H1 (cell line): Measurements from ENCODE around the gene DIPK1C. TPM values are rescaled to one million over a fixed set of nuclear protein-coding genes. Genes with fewer than 3 reads are reported as not detected.
A peak's percentile ranks its signal among the peaks of the same experiment; 100 is the strongest.

Experiments used
- CTCF ChIA-PET: fragments of 300-600 bp; sonication (Branson Sonifier 250); formaldehyde crosslinking; loops from one replicate; lab custom pipeline; 2021; ENCODE audit not compliant: partially characterized antibody; lab: Charles Lee
- POLR2A ChIA-PET: fragments of 300-600 bp; sonication (Branson Sonifier 250); formaldehyde crosslinking; loops from one replicate; lab custom pipeline; 2021; ENCODE audit warnings: inconsistent platforms; ENCODE audit not compliant: partially characterized antibody; lab: Charles Lee
- DNase-seq, 2 experiments: peaks; one replicate each; pipeline versions ENCODE4 v3.0.0 to v3.0.0-alpha.2; 2010 to 2022; ENCODE audit warnings: low spot score in 2 of 2, low read depth in 1 of 2, mixed read lengths in 1 of 2
- FAIRE-seq: peaks from 2 replicates; lab custom pipeline; 2011; peaks lifted over from hg19 to GRCh38; lab: Jason Lieb, UNC
- H2AFZ ChIP-seq: 2 replicates; pipeline ENCODE4 v1.8.1; 2012; ENCODE audit warnings: low read length, inconsistent platforms
- H2AK5ac ChIP-seq: 2 replicates; pipeline ENCODE4 v1.6.1; 2013; ENCODE audit warnings: low read depth, low read length
- H2BK120ac ChIP-seq: replicated peaks from 2 replicates; pipeline ENCODE3; 2013; ENCODE audit warnings: low read depth, low read length, inconsistent platforms
- H2BK12ac ChIP-seq: 2 replicates; pipeline ENCODE4 v1.6.1; 2013; ENCODE audit warnings: low read depth, low read length
- H2BK15ac ChIP-seq: 2 replicates; pipeline ENCODE4 v1.6.1; 2013; ENCODE audit warnings: low read length
- H2BK20ac ChIP-seq: 2 replicates; pipeline ENCODE4 v1.6.1; 2013; ENCODE audit warnings: low read length
- H2BK5ac ChIP-seq: 2 replicates; pipeline ENCODE4 v1.6.1; 2013; ENCODE audit warnings: low read depth, low read length
- H3K14ac ChIP-seq: 2 replicates; pipeline ENCODE4 v1.6.1; 2013; ENCODE audit warnings: inconsistent platforms; ENCODE audit not compliant: insufficient read length
- H3K18ac ChIP-seq: 2 replicates; pipeline ENCODE4 v1.6.1; 2013; ENCODE audit warnings: low read length; ENCODE audit errors: extremely low read depth
- H3K23ac ChIP-seq: 2 replicates; pipeline ENCODE4 v1.6.1; 2013; ENCODE audit warnings: inconsistent platforms; ENCODE audit not compliant: insufficient read length
- H3K23me2 ChIP-seq: 2 replicates; pipeline ENCODE4 v1.6.1; 2013; ENCODE audit warnings: low read depth, low read length
- H3K27ac ChIP-seq: 2 replicates; pipeline ENCODE4 v1.6.1; 2011; ENCODE audit warnings: low read depth, low read length, inconsistent platforms
- H3K27me3 ChIP-seq, 4 experiments: replicated peaks in 1 of 4; 1 replicate in 1 of 4; 2 replicates in 3 of 4; pipeline versions ENCODE4 v1.6.1 to v1.8.1; 2011 to 2013; ENCODE audit warnings: low read length in 3 of 4, mild to moderate bottlenecking in 3 of 4, inconsistent platforms in 2 of 4, mixed read lengths in 2 of 4, moderate library complexity in 1 of 4; ENCODE audit not compliant: control insufficient read depth in 3 of 4, insufficient read depth in 3 of 4; ENCODE audit errors: extremely low read depth in 1 of 4
- H3K36me3 ChIP-seq, 4 experiments: 2 replicates each; pipeline versions ENCODE4 v1.6.1 to v1.8.1; 2011 to 2013; ENCODE audit warnings: mild to moderate bottlenecking in 4 of 4, low read length in 3 of 4, moderate library complexity in 2 of 4, control low read depth in 1 of 4, inconsistent platforms in 1 of 4; ENCODE audit not compliant: insufficient read depth in 4 of 4, control insufficient read depth in 2 of 4
- H3K4ac ChIP-seq: replicated peaks from 2 replicates; pipeline ENCODE3; 2013; ENCODE audit warnings: low read length, low read depth, mixed read lengths, inconsistent platforms; ENCODE audit not compliant: insufficient read length
- H3K4me1 ChIP-seq, 4 experiments: replicated peaks in 1 of 4; 1 replicate in 1 of 4; 2 replicates in 3 of 4; pipeline versions ENCODE4 v1.6.1 to v1.8.1; 2011 to 2013; ENCODE audit warnings: low read length in 3 of 4, inconsistent platforms in 2 of 4, mixed read lengths in 1 of 4; ENCODE audit not compliant: insufficient read depth in 4 of 4, control insufficient read depth in 3 of 4
- H3K4me2 ChIP-seq, 2 experiments: 2 replicates each; pipeline versions ENCODE4 v1.6.1 to v1.8.1; 2011 to 2013; ENCODE audit warnings: low read depth in 2 of 2, low read length in 2 of 2, control low read depth in 1 of 2, inconsistent platforms in 1 of 2, mild to moderate bottlenecking in 1 of 2; ENCODE audit not compliant: insufficient read depth in 1 of 2
- H3K4me3 ChIP-seq, 4 experiments: fragments of 200-600, 300-600 bp in 1 of 4; sonication (generic), shearing (Covaris generic), sonication (Bioruptor Twin) in 1 of 4; 2 replicates each; pipeline versions ENCODE4 v1.5.1 to v1.8.1; 2011 to 2016; ENCODE audit warnings: low read length in 4 of 4, low read depth in 3 of 4, control low read depth in 2 of 4, inconsistent platforms in 2 of 4, mild to moderate bottlenecking in 2 of 4, mixed read lengths in 1 of 4, moderate library complexity in 1 of 4; ENCODE audit not compliant: insufficient read depth in 2 of 4; ENCODE audit errors: extremely low read depth in 1 of 4
- H3K56ac ChIP-seq: replicated peaks from 2 replicates; pipeline ENCODE3; 2013; ENCODE audit warnings: low read depth, mild to moderate bottlenecking, mixed read lengths, low read length, inconsistent platforms; ENCODE audit not compliant: insufficient read length
- H3K79me1 ChIP-seq: 2 replicates; pipeline ENCODE4 v1.6.1; 2013; ENCODE audit warnings: low read depth, low read length, control low read depth
- H3K79me2 ChIP-seq, 2 experiments: 2 replicates each; pipeline versions ENCODE4 v1.6.1 to v1.8.1; 2012 to 2013; ENCODE audit warnings: low read length in 2 of 2, mild to moderate bottlenecking in 2 of 2, inconsistent platforms in 1 of 2; ENCODE audit not compliant: insufficient read depth in 2 of 2, control insufficient read depth in 1 of 2
- H3K9ac ChIP-seq, 4 experiments: replicated peaks in 1 of 4; 1 replicate in 1 of 4; 2 replicates in 3 of 4; pipeline versions ENCODE4 v1.6.1 to v1.8.1; 2011 to 2013; ENCODE audit warnings: low read depth in 3 of 4, low read length in 3 of 4, control low read depth in 2 of 4, mild to moderate bottlenecking in 2 of 4, moderate library complexity in 2 of 4, inconsistent platforms in 1 of 4; ENCODE audit errors: extremely low read depth in 1 of 4
- H3K9me3 ChIP-seq, 2 experiments: 2 replicates each; pipeline versions ENCODE4 v1.6.1 to v1.8.1; 2012 to 2013; ENCODE audit warnings: mild to moderate bottlenecking in 2 of 2, moderate library complexity in 2 of 2, control low read depth in 1 of 2, inconsistent platforms in 1 of 2, low read depth in 1 of 2, low read length in 1 of 2, mixed read lengths in 1 of 2; ENCODE audit not compliant: insufficient read depth in 2 of 2
- H4K20me1 ChIP-seq, 2 experiments: replicated peaks in 1 of 2; 2 replicates each; pipeline versions ENCODE3 to v1.8.1; 2011 to 2013; ENCODE audit warnings: inconsistent platforms in 2 of 2, low read length in 2 of 2, mild to moderate bottlenecking in 1 of 2; ENCODE audit not compliant: insufficient read depth in 2 of 2, control insufficient read depth in 1 of 2
- H4K5ac ChIP-seq: 2 replicates; pipeline ENCODE4 v1.6.1; 2013; ENCODE audit warnings: low read length, low read depth, mixed read lengths, inconsistent platforms; ENCODE audit not compliant: insufficient read length
- H4K8ac ChIP-seq: 2 replicates; pipeline ENCODE4 v1.8.0; 2013; ENCODE audit warnings: mild to moderate bottlenecking, moderate library complexity, low read length, inconsistent platforms; ENCODE audit not compliant: insufficient read depth; ENCODE audit errors: extremely low read depth
- H4K91ac ChIP-seq: replicated peaks from 2 replicates; pipeline ENCODE3; 2013; ENCODE audit warnings: low read length, mixed read lengths, inconsistent platforms; ENCODE audit not compliant: insufficient read length
- CBX5 ChIP-seq: fragments of 300-800, 300-1000 bp; sonication (generic); IDR thresholded peaks from 2 replicates; pipeline ENCODE4 v1.7.1; 2016; ENCODE audit warnings: antibody characterized with exemption, low read length, low read depth
- EZH2 ChIP-seq: fragments of 200-600 bp; sonication (generic); IDR thresholded peaks from 2 replicates; pipeline ENCODE4 v1.7.1; 2012; ENCODE audit warnings: low read depth, mild to moderate bottlenecking, moderate library complexity, low read length, inconsistent platforms; ENCODE audit not compliant: severe bottlenecking
- FOSL1 ChIP-seq: IDR thresholded peaks from 2 replicates; pipeline ENCODE4 v1.6.1; 2011; ENCODE audit warnings: mild to moderate bottlenecking, low read depth, low read length, moderate library complexity; ENCODE audit not compliant: insufficient read depth
- GABPA ChIP-seq: IDR thresholded peaks from 2 replicates; pipeline ENCODE4 v1.6.1; 2011; ENCODE audit warnings: mild to moderate bottlenecking, low read length, moderate library complexity, borderline replicate concordance; ENCODE audit not compliant: insufficient read depth
- NANOG ChIP-seq: IDR thresholded peaks from 2 replicates; pipeline ENCODE4 v1.6.1; 2011; ENCODE audit warnings: low read length, low read depth, mild to moderate bottlenecking, inconsistent platforms; ENCODE audit not compliant: insufficient read depth, poor library complexity, severe bottlenecking
- SAP30 ChIP-seq: fragments of 300-600 bp; sonication (generic); IDR thresholded peaks from 2 replicates; pipeline ENCODE4 v1.7.1; 2012; ENCODE audit warnings: low read length, moderate library complexity, mild to moderate bottlenecking, inconsistent platforms; ENCODE audit not compliant: insufficient read depth, insufficient replicate concordance
- SP2 ChIP-seq: IDR thresholded peaks from 2 replicates; pipeline ENCODE4 v1.6.1; 2012; ENCODE audit warnings: mild to moderate bottlenecking, low read length, inconsistent platforms
- SRF ChIP-seq: IDR thresholded peaks from 2 replicates; pipeline ENCODE4 v1.6.1; 2011; ENCODE audit warnings: mild to moderate bottlenecking, low read depth, low read length, moderate library complexity
- TAF1 ChIP-seq: IDR thresholded peaks from 2 replicates; pipeline ENCODE4 v1.6.1; 2011; ENCODE audit warnings: mild to moderate bottlenecking, low read depth, low read length
- TCF12 ChIP-seq: IDR thresholded peaks from 2 replicates; pipeline ENCODE4 v1.6.1; 2011; ENCODE audit warnings: low read depth, mild to moderate bottlenecking, low read length
- WGBS, 2 experiments: shearing (Covaris generic) in 1 of 2; methylation state at CpG; one replicate each; pipeline versions ENCODE4 v1.1.6 to v1.1.7; 2013 to 2015; ENCODE audit warnings: low lambda C conversion rate in 2 of 2, mixed read lengths in 2 of 2, inconsistent platforms in 1 of 2, low coverage in 1 of 2, missing lambda C conversion rate in 1 of 2; ENCODE audit not compliant: insufficient replicate concordance in 2 of 2, insufficient coverage in 1 of 2, insufficient read length in 1 of 2; ENCODE audit errors: extremely low coverage in 1 of 2, missing lambda C conversion rate in 1 of 2; 5-methylcytosine and 5-hydroxymethylcytosine counted together
- polyA plus RNA-seq, 7 experiments: library from polyadenylated mRNA; depleted of rRNA in 3 of 7; stranded (reverse) in 5 of 7; unstranded in 2 of 7; fragments of >200 nt in 5 of 7; fragments of 200-250 nt in 2 of 7; gene quantifications; 1 replicate in 5 of 7; 2 replicates in 1 of 7; 4 replicates in 1 of 7; pipeline versions ENCODE4 v1.2.1 to v1.2.3, GENCODE V29; 2011 to 2013; ENCODE audit warnings: missing spikeins in 2 of 7, mixed read lengths in 2 of 7
- total RNA-seq: library from RNA; stranded (reverse); fragmentation: NEBNext Ultra II Directional; extraction: Animal tissue kit (Norgen Biotek cat#: 25700); gene quantifications from 2 replicates; pipeline ENCODE4 v1.2.1, GENCODE V29; 2021
- TF ChIP-seq, protein P1 (sequence below), 3 experiments: IDR thresholded peaks; 1 replicate in 2 of 3; 2 replicates in 1 of 3; pipeline versions ENCODE4 v1.5.1 to v1.6.1; 2011; ENCODE audit warnings: low read length in 3 of 3, mild to moderate bottlenecking in 3 of 3, inconsistent platforms in 2 of 3, low read depth in 1 of 3, moderate library complexity in 1 of 3; ENCODE audit not compliant: insufficient read depth in 1 of 3; ENCODE audit errors: control extremely low read depth in 1 of 3

The DIPK1C gene
- total and polyA plus RNA-seq, 2 of the 8 experiments (the other 6 are each of a cell fraction or from before 2014, with no cell fraction given) = 0.08 TPM; not detected in 1

DNA sequence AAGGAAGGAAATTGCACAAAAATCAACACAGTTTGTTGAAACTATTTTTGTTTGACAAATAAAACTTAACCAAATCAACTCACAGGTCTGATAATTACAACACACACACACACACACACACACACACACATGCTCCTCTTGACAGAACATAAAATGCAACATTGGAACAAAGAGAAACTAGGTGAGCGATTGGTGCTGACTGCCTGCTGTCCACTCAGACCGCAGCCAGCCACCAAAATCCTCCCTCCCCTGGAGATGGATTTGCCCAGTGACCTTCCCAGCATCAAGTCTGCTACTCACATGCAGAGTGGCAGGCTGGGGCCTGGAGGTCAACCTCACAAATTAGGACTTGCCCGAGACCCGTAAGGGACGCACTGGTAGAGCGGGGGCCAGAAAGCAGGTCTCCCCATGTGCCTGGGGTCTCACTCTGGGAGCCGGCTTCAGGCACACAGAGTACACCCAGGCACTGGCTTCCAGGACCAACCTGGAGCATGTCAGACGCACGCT lies 61.4 kb downstream of the DIPK1C start:
- no peak overlapping the region for H2BK5ac ChIP-seq
- H3K23me2 ChIP-seq = no peaks in the 10 kb centered on the region
- H3K4me2 ChIP-seq = no peak overlapping the region
- CTCF ChIA-PET = no interaction called here
- FAIRE-seq (no peak), DNase-seq (no peak)
- H2BK120ac ChIP-seq = no peak overlapping the region
- H3K9me3 ChIP-seq = no peaks in the 10 kb centered on the region
- no peak overlapping the region for H2AK5ac ChIP-seq
- no peak overlapping the region for H2BK15ac ChIP-seq
- H2BK12ac ChIP-seq = 0 out of 2 replicates have a peak overlapping the region, but pooled peaks have one; percentile 39
- H3K56ac ChIP-seq = no peak overlapping the region
- no peaks in the 10 kb centered on the region for H3K36me3 ChIP-seq
- no peak overlapping the region for H3K14ac ChIP-seq
- H4K20me1 ChIP-seq = no peaks in the 10 kb centered on the region
- POLR2A ChIA-PET = no interaction called here
- H3K9ac ChIP-seq = no peak overlapping the region
- no peaks in the 10 kb centered on the region for H3K27me3 ChIP-seq
- H3K4me1 ChIP-seq = no peaks in the 10 kb centered on the region; a peak in 1 of 7 replicates
- no peak overlapping the region for H3K4ac ChIP-seq
- H3K4me3 ChIP-seq = no peak overlapping the region
- no peak overlapping the region; the same call in 1 of the 2 replicates for H2AFZ ChIP-seq
- H3K27ac ChIP-seq = no peak overlapping the region
- no peak overlapping the region for H4K5ac ChIP-seq
- H3K18ac ChIP-seq = no peak overlapping the region
- 86% methylated on average over 9 of the region's 9 CpGs; no CpG with 5 or more reads in 1 of the 2 experiments for WGBS, 2 experiments
- H4K8ac ChIP-seq = no peak overlapping the region
- H3K23ac ChIP-seq = no peak overlapping the region
- no peak overlapping the region for H2BK20ac ChIP-seq
- no peak overlapping the region for H4K91ac ChIP-seq
- no peaks in the 10 kb centered on the region for H3K79me2 ChIP-seq
- H3K79me1 ChIP-seq = no peaks in the 10 kb centered on the region
- no peak for TF ChIP-seq CBX5
- TF ChIP-seq TCF12 = no peak
- TF ChIP-seq SP2 = no peak
- TF ChIP-seq FOSL1 = no peak
- TF ChIP-seq SRF = no peak
- TF ChIP-seq GABPA = no peak
- TF ChIP-seq TAF1 = no peak
- TF ChIP-seq EZH2 = no peak
- TF ChIP-seq NANOG = no peak
- no peak for TF ChIP-seq SAP30
- TF ChIP-seq, protein P1, sequence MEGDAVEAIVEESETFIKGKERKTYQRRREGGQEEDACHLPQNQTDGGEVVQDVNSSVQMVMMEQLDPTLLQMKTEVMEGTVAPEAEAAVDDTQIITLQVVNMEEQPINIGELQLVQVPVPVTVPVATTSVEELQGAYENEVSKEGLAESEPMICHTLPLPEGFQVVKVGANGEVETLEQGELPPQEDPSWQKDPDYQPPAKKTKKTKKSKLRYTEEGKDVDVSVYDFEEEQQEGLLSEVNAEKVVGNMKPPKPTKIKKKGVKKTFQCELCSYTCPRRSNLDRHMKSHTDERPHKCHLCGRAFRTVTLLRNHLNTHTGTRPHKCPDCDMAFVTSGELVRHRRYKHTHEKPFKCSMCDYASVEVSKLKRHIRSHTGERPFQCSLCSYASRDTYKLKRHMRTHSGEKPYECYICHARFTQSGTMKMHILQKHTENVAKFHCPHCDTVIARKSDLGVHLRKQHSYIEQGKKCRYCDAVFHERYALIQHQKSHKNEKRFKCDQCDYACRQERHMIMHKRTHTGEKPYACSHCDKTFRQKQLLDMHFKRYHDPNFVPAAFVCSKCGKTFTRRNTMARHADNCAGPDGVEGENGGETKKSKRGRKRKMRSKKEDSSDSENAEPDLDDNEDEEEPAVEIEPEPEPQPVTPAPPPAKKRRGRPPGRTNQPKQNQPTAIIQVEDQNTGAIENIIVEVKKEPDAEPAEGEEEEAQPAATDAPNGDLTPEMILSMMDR (IDR thresholded peaks at IDR 0.05; ENCODE audit: control extremely low read depth in 1 of 3, insufficient read depth in 1 of 3, low read depth in 1 of 3, low read length in 3 of 3) = no peak
